HEK293 (cell line): ENCODE data around the gene DLG2.

Source experiments
- CTCF ChIA-PET: fragments of 350-600 bp; formaldehyde crosslinking; extraction: SDS; loops from one replicate; lab custom pipeline; 2021; ENCODE audit warnings: antibody characterized with exemption; lab: Yijun Ruan, JAX
- POLR2A ChIA-PET: fragments of 300-600 bp; formaldehyde crosslinking; extraction: SDS; loops from one replicate; lab custom pipeline; 2020; ENCODE audit warnings: antibody characterized with exemption, inconsistent platforms; lab: Yijun Ruan, JAX
- H3K27ac ChIP-seq: fragments of 200-500 bp; sonication (Bioruptor generic); 2 replicates; pipeline ENCODE4 v1.5.1; 2014; ENCODE audit warnings: low read depth, low read length, control low read depth, inconsistent platforms; ENCODE audit errors: extremely low read depth
- H3K36me3 ChIP-seq, 2 experiments: fragments of 200-500 bp in 1 of 2; sonication (Bioruptor generic) in 1 of 2; 1 replicate in 1 of 2; 2 replicates in 1 of 2; pipeline ENCODE4 v1.5.1; 2014 to 2017; ENCODE audit warnings: inconsistent platforms in 2 of 2, low read length in 2 of 2; ENCODE audit not compliant: control insufficient read depth in 2 of 2, insufficient read depth in 1 of 2
- H3K4me1 ChIP-seq: fragments of 200-500 bp; sonication (Bioruptor generic); 2 replicates; pipeline ENCODE4 v1.5.1; 2014; ENCODE audit warnings: mild to moderate bottlenecking, low read length, inconsistent platforms; ENCODE audit not compliant: control insufficient read depth, insufficient read depth
- H3K4me3 ChIP-seq: 2 replicates; pipeline ENCODE4 v1.5.1; 2011; ENCODE audit warnings: low read depth, mild to moderate bottlenecking, control low read depth, low read length, moderate library complexity
- H3K9me3 ChIP-seq: fragments of 200-500 bp; sonication (Bioruptor generic); 2 replicates; pipeline ENCODE4 v1.5.1; 2014; ENCODE audit warnings: low read depth, low read length, inconsistent platforms; ENCODE audit not compliant: control insufficient read depth, insufficient read depth
- BCL11A ChIP-seq: fragments of 450-650 bp; formaldehyde crosslinking; IDR thresholded peaks from 2 replicates; pipeline ENCODE4 v1.5.1; 2016; ENCODE audit warnings: low read depth, missing biosample characterization, missing genetic modification characterization
- GLI4 ChIP-seq: fragments of 450-650 bp; formaldehyde crosslinking; IDR thresholded peaks from 2 replicates; pipeline ENCODE4 v1.5.1; 2016; ENCODE audit warnings: missing biosample characterization, missing genetic modification characterization
- IKZF3 ChIP-seq: fragments of 450-650 bp; IDR thresholded peaks from 2 replicates; pipeline ENCODE4 v1.5.0; 2018; ENCODE audit warnings: missing biosample characterization, mild to moderate bottlenecking, missing genetic modification characterization, moderate library complexity
- PBX3 ChIP-seq: sonication (generic); formaldehyde crosslinking; IDR thresholded peaks from 2 replicates; pipeline ENCODE4 v1.8.1; 2022; ENCODE audit warnings: mild to moderate bottlenecking, moderate library complexity, missing genetic modification reagents
- SCRT1 ChIP-seq: fragments of 450-650 bp; formaldehyde crosslinking; IDR thresholded peaks from 2 replicates; pipeline ENCODE4 v1.5.1; 2016; ENCODE audit warnings: missing biosample characterization, missing genetic modification characterization, borderline replicate concordance
- ZFP3 ChIP-seq: fragments of 450-650 bp; formaldehyde crosslinking; IDR thresholded peaks from 2 replicates; pipeline ENCODE4 v1.5.1; 2016; ENCODE audit warnings: low read depth, missing biosample characterization, missing genetic modification characterization
- ZNF146 ChIP-seq: fragments of 450-650 bp; formaldehyde crosslinking; IDR thresholded peaks from 2 replicates; pipeline ENCODE4 v1.5.1; 2016; ENCODE audit warnings: missing biosample characterization, missing genetic modification characterization
- ZNF148 ChIP-seq: fragments of 450-650 bp; formaldehyde crosslinking; IDR thresholded peaks from 2 replicates; pipeline ENCODE4 v1.5.0; 2017; ENCODE audit warnings: missing biosample characterization, missing genetic modification characterization, borderline replicate concordance
- ZNF449 ChIP-seq: fragments of 450-650 bp; formaldehyde crosslinking; IDR thresholded peaks from 2 replicates; pipeline ENCODE4 v1.5.1; 2017; ENCODE audit warnings: missing biosample characterization, mild to moderate bottlenecking, missing genetic modification characterization, moderate library complexity
- ZNF548 ChIP-seq: fragments of 450-650 bp; formaldehyde crosslinking; IDR thresholded peaks from 2 replicates; pipeline ENCODE4 v1.5.1; 2016; ENCODE audit warnings: missing biosample characterization, missing genetic modification characterization
- ZNF610 ChIP-seq: fragments of 450-650 bp; formaldehyde crosslinking; IDR thresholded peaks from 2 replicates; pipeline ENCODE4 v1.5.1; 2016; ENCODE audit warnings: missing biosample characterization, missing genetic modification characterization, borderline replicate concordance
- ZNF692 ChIP-seq: fragments of 450-650 bp; formaldehyde crosslinking; IDR thresholded peaks from 2 replicates; pipeline ENCODE4 v1.5.1; 2016; ENCODE audit warnings: missing biosample characterization, missing genetic modification characterization
- TF ChIP-seq, protein P1 (sequence below): fragments of 450-650 bp; formaldehyde crosslinking; IDR thresholded peaks from 2 replicates; pipeline ENCODE4 v1.5.1; 2016; ENCODE audit warnings: missing biosample characterization, missing genetic modification characterization
- TF ChIP-seq, protein P2 (sequence below): fragments of 450-650 bp; formaldehyde crosslinking; IDR thresholded peaks from 2 replicates; pipeline ENCODE4 v1.5.1; 2016; ENCODE audit warnings: missing biosample characterization, missing genetic modification characterization
- TF ChIP-seq, protein P3 (sequence below): fragments of 450-650 bp; formaldehyde crosslinking; conservative IDR thresholded peaks from 2 replicates; pipeline ENCODE4 v1.5.1; 2016; ENCODE audit warnings: low read depth, missing biosample characterization, missing genetic modification characterization
- TF ChIP-seq, protein P4 (sequence below): fragments of 450-650 bp; formaldehyde crosslinking; IDR thresholded peaks from 2 replicates; pipeline ENCODE4 v1.5.1; 2016; ENCODE audit warnings: missing biosample characterization, missing genetic modification characterization

Gene DLG2

DNA sequence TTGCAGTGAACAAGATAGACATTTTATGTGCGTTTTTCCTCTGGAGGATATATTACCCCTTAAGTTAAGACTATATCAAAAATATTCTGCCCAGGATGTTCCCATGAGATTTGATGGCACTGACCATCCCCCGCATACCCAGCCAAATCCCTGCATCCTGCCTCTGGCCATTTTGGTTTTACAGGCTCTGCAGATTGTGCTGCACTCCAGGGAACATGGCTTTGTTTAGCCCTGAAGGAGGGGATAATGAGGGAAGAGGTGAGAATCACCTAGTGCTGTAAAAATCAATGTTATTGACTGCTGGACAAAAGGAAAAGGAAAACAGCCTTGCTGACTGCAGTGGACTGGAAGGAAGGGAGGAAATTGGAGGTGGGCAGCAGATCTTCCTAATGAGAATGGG, 717.4 kb downstream of the DLG2 start:
- no peaks in the 10 kb centered on the region for H3K9me3 ChIP-seq
- H3K4me3 ChIP-seq = no peak overlapping the region
- ChIA-PET POLR2A (no interaction called here), CTCF (interaction anchor here (0.7 kb wide), 2 partner anchors 38 to 40 kb away, joined by 3 read pairs; no protein-coding TSS in a partner anchor)
- TF ChIP-seq ZNF692 = no peak
- TF ChIP-seq, protein P1, sequence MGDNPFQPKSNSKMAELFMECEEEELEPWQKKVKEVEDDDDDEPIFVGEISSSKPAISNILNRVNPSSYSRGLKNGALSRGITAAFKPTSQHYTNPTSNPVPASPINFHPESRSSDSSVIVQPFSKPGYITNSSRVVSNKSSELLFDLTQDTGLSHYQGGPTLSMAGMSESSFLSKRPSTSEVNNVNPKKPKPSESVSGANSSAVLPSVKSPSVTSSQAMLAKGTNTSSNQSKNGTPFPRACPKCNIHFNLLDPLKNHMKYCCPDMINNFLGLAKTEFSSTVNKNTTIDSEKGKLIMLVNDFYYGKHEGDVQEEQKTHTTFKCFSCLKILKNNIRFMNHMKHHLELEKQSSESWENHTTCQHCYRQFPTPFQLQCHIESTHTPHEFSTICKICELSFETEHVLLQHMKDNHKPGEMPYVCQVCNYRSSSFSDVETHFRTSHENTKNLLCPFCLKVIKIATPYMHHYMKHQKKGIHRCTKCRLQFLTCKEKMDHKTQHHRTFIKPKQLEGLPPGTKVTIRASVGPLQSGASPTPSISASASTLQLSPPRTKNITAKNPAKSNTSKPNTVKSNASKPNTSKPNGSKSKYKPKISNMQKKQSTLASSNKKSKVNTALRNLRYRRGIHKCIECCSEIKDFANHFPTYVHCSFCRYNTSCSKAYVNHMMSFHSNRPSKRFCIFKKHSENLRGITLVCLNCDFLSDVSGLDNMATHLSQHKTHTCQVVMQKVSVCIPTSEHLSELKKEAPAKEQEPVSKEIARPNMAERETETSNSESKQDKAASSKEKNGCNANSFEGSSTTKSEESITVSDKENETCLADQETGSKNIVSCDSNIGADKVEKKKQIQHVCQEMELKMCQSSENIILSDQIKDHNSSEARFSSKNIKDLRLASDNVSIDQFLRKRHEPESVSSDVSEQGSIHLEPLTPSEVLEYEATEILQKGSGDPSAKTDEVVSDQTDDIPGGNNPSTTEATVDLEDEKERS (tag by site-specific recombination) = no peak
- no peak for TF ChIP-seq ZNF449 (tag by site-specific recombination)
- TF ChIP-seq SCRT1 (tag by site-specific recombination) = no peak
- TF ChIP-seq IKZF3 (tag by site-specific recombination) = no peak
- TF ChIP-seq, protein P2, sequence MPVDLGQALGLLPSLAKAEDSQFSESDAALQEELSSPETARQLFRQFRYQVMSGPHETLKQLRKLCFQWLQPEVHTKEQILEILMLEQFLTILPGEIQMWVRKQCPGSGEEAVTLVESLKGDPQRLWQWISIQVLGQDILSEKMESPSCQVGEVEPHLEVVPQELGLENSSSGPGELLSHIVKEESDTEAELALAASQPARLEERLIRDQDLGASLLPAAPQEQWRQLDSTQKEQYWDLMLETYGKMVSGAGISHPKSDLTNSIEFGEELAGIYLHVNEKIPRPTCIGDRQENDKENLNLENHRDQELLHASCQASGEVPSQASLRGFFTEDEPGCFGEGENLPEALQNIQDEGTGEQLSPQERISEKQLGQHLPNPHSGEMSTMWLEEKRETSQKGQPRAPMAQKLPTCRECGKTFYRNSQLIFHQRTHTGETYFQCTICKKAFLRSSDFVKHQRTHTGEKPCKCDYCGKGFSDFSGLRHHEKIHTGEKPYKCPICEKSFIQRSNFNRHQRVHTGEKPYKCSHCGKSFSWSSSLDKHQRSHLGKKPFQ (tag by site-specific recombination) = no peak
- TF ChIP-seq PBX3 (CRISPR knock-in tag) = no peak
- TF ChIP-seq ZNF610 = no peak
- TF ChIP-seq GLI4 (tag by site-specific recombination) = no peak
- no peak for TF ChIP-seq ZNF148 (tag by site-specific recombination)
- no peak overlapping the region for H3K27ac ChIP-seq
- no peaks in the 10 kb centered on the region for H3K4me1 ChIP-seq
- no peaks in the 10 kb centered on the region for H3K36me3 ChIP-seq

DNA sequence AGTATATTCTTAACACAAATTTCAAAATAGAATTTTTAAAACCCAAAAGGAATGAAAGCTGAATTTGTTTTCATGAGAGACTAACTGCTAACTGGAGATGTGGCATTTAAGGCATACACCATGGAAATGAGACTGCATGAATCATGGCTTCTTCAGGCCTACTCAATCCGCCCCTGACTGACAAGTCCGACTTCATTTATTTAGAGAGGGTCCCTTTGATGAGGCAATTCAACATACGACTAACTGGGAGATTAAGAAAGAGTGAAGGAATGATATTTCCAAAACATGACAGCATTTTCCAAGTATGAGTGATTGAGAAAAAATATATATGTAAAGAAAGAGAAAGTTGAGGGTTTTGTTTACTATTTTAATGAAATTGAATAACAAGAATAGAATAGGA, 720.1 kb downstream of the DLG2 start:
- H3K27ac ChIP-seq = no peak overlapping the region
- H3K4me3 ChIP-seq = no peak overlapping the region
- ChIA-PET POLR2A (no interaction called here), CTCF (no interaction called here)
- H3K36me3 ChIP-seq = no peaks in the 10 kb centered on the region
- no peaks in the 10 kb centered on the region for H3K9me3 ChIP-seq
- no peaks in the 10 kb centered on the region for H3K4me1 ChIP-seq
- TF ChIP-seq, protein P3, sequence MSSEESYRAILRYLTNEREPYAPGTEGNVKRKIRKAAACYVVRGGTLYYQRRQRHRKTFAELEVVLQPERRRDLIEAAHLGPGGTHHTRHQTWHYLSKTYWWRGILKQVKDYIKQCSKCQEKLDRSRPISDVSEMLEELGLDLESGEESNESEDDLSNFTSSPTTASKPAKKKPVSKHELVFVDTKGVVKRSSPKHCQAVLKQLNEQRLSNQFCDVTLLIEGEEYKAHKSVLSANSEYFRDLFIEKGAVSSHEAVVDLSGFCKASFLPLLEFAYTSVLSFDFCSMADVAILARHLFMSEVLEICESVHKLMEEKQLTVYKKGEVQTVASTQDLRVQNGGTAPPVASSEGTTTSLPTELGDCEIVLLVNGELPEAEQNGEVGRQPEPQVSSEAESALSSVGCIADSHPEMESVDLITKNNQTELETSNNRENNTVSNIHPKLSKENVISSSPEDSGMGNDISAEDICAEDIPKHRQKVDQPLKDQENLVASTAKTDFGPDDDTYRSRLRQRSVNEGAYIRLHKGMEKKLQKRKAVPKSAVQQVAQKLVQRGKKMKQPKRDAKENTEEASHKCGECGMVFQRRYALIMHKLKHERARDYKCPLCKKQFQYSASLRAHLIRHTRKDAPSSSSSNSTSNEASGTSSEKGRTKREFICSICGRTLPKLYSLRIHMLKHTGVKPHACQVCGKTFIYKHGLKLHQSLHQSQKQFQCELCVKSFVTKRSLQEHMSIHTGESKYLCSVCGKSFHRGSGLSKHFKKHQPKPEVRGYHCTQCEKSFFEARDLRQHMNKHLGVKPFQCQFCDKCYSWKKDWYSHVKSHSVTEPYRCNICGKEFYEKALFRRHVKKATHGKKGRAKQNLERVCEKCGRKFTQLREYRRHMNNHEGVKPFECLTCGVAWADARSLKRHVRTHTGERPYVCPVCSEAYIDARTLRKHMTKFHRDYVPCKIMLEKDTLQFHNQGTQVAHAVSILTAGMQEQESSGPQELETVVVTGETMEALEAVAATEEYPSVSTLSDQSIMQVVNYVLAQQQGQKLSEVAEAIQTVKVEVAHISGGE = no peak
- TF ChIP-seq ZNF146 (tag by site-specific recombination) = no peak
- TF ChIP-seq, protein P4, sequence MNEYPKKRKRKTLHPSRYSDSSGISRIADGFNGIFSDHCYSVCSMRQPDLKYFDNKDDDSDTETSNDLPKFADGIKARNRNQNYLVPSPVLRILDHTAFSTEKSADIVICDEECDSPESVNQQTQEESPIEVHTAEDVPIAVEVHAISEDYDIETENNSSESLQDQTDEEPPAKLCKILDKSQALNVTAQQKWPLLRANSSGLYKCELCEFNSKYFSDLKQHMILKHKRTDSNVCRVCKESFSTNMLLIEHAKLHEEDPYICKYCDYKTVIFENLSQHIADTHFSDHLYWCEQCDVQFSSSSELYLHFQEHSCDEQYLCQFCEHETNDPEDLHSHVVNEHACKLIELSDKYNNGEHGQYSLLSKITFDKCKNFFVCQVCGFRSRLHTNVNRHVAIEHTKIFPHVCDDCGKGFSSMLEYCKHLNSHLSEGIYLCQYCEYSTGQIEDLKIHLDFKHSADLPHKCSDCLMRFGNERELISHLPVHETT (tag by site-specific recombination) = no peak
- no peak for TF ChIP-seq BCL11A (tag by site-specific recombination)
- no peak for TF ChIP-seq ZNF548 (tag by site-specific recombination)
- TF ChIP-seq ZFP3 (tag by site-specific recombination) = no peak
